ENCODE data around the gene CASZ1.

DNA sequence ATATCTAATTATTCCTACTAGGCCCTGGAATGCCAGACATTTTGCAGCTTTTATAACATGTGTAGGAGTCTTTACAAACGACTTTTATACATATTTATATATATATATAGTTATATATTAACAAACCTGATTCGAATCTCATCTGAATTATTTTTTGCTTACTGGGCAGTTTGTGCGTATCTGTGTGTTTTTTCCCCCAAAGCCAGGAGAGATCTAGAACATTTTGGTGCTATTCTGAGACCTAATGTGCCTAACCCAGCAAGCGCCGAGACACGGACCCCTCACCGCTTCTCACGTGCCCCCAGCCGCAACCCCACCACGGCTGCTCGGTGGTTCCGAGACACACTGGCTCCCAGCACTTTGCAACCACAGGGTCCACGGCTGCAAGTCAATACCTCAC, 54.8 kb downstream of the CASZ1 start:
- no peak for TF ChIP-seq EZH2 (IDR thresholded peaks at IDR 0.05; ENCODE audit: low read length, missing control alignments)
- no peak for TF ChIP-seq CTCF (conservative IDR thresholded peaks at IDR 0.05 in 1 of 2, IDR thresholded peaks at IDR 0.05 in 1 of 2; ENCODE audit: low read depth in 1 of 2, low read length in 2 of 2)
